Sigmoid colon (tissue), 4 donors: ENCODE results near the gene FLRT1.

Experiments
- EP300 ChIP-seq, 4 donors: sonication (generic); formaldehyde crosslinking; IDR thresholded peaks; one replicate each; pipeline ENCODE4 v1.6.1; 2017; ENCODE audit warnings: antibody characterized with exemption in 4 of 4
- POLR2A ChIP-seq, 2 donors: fragments of 450-650 bp; IDR thresholded peaks; one replicate each; pipeline ENCODE4 v1.6.1; 2016; ENCODE audit warnings: antibody characterized with exemption in 2 of 2, mild to moderate bottlenecking in 2 of 2, moderate library complexity in 2 of 2
- POLR2AphosphoS5 ChIP-seq, 4 donors: sonication (generic); formaldehyde crosslinking; IDR thresholded peaks; one replicate each; pipeline ENCODE4 v1.6.1; 2017; ENCODE audit warnings: antibody characterized with exemption in 4 of 4
- TF ChIP-seq, protein P1 (sequence below), 4 experiments: fragments of 450-650 bp in 3 of 4; fragments of 200-600 bp in 1 of 4; IDR thresholded peaks; one replicate each; pipeline ENCODE4 v1.5.1; 2016 to 2019; ENCODE audit warnings: antibody characterized with exemption in 4 of 4, mild to moderate bottlenecking in 3 of 4, moderate library complexity in 2 of 4

DNA sequence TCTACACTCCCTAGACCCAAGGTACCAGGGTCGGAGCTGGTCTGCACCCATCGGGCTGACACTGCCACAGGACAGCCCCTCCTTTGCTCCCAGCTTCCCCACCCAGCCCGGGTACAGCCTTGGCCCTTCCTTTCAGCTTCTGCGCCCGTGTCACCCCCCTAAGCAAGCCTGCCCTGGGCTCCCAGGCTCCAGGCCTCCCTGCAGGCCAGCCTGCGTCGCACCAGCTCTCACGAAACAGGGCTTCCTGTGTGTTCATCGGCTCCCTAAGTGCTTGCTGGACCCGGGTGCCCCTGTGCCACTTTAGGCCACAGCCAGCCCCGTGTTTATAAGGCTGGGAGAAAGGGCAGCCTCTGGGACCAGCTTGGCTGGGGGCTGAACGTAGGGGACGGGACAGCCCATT, 21.1 kb downstream of the FLRT1 start:
- TF ChIP-seq, protein P1, sequence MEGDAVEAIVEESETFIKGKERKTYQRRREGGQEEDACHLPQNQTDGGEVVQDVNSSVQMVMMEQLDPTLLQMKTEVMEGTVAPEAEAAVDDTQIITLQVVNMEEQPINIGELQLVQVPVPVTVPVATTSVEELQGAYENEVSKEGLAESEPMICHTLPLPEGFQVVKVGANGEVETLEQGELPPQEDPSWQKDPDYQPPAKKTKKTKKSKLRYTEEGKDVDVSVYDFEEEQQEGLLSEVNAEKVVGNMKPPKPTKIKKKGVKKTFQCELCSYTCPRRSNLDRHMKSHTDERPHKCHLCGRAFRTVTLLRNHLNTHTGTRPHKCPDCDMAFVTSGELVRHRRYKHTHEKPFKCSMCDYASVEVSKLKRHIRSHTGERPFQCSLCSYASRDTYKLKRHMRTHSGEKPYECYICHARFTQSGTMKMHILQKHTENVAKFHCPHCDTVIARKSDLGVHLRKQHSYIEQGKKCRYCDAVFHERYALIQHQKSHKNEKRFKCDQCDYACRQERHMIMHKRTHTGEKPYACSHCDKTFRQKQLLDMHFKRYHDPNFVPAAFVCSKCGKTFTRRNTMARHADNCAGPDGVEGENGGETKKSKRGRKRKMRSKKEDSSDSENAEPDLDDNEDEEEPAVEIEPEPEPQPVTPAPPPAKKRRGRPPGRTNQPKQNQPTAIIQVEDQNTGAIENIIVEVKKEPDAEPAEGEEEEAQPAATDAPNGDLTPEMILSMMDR (IDR thresholded peaks at IDR 0.05), result no peak
- TF ChIP-seq POLR2AphosphoS5 (IDR thresholded peaks at IDR 0.05) (no peak), POLR2A (IDR thresholded peaks at IDR 0.05) (no peak), EP300 (IDR thresholded peaks at IDR 0.05) (no peak)
